GM12878 (cell line): ENCODE data around the gene STAT5B. TPM values are rescaled to one million over a fixed set of nuclear protein-coding genes. Genes with fewer than 3 reads are reported as not detected.

ENCODE experiments used
- CBFB ChIP-seq: IDR thresholded peaks from 2 replicates; pipeline ENCODE4 v1.6.1; 2016; ENCODE audit warnings: antibody characterized with exemption, low read depth
- KAT2A ChIP-seq: conservative IDR thresholded peaks from 2 replicates; pipeline ENCODE4 v1.6.1; 2011; ENCODE audit warnings: low read depth, low read length; ENCODE audit not compliant: control insufficient read depth
- MYB ChIP-seq: fragments of 150-350 bp; IDR thresholded peaks from 2 replicates; pipeline ENCODE4 v1.6.1; 2014; ENCODE audit warnings: mild to moderate bottlenecking, low read depth, low read length, borderline replicate concordance
- MYC ChIP-seq: IDR thresholded peaks from 2 replicates; pipeline ENCODE4 v1.6.1; 2011; ENCODE audit warnings: mild to moderate bottlenecking, low read length, moderate library complexity, inconsistent platforms; ENCODE audit not compliant: insufficient read depth, insufficient replicate concordance, insufficient read length, severe bottlenecking
- NFIC ChIP-seq: IDR thresholded peaks from 2 replicates; pipeline ENCODE4 v1.6.1; 2012; ENCODE audit warnings: low read depth, mild to moderate bottlenecking, inconsistent platforms, low read length, moderate library complexity
- polyA plus RNA-seq, 11 experiments: library from polyadenylated mRNA; depleted of rRNA in 4 of 11; unstranded in 6 of 11; stranded (reverse) in 5 of 11; fragments of >200 nt; fragmentation: Nextera tagmentation in 4 of 11; fragmentation: Illumina TruSeq in 1 of 11; extraction: Ambion mirVana in 4 of 11; extraction: Trizol in 1 of 11; gene quantifications; 1 replicate in 1 of 11; 2 replicates in 10 of 11; pipeline versions ENCODE4 v1.2.1 to v1.2.3, GENCODE V29; 2011 to 2016; ENCODE audit warnings: inconsistent platforms in 2 of 11, missing spikeins in 2 of 11, low read depth in 1 of 11
- total RNA-seq, 4 experiments: library from RNA; depleted of rRNA in 3 of 4; stranded (reverse); fragments of >200 nt in 3 of 4; fragmentation: Illumina TruSeq in 1 of 4; extraction: Trizol in 1 of 4; gene quantifications; 2 replicates each; pipeline versions ENCODE4 v1.2.1 to v1.2.3, GENCODE V29; 2013 to 2021
- TF ChIP-seq, protein P1 (sequence below), 3 experiments: IDR thresholded peaks in 2 of 3; conservative IDR thresholded peaks in 1 of 3; 2 replicates each; pipeline ENCODE4 v1.5.1; 2011; ENCODE audit warnings: low read depth in 3 of 3, low read length in 3 of 3, mild to moderate bottlenecking in 3 of 3, control low read depth in 2 of 3, moderate library complexity in 2 of 3, inconsistent platforms in 1 of 3, mixed read lengths in 1 of 3; ENCODE audit not compliant: control insufficient read depth in 2 of 3, insufficient read depth in 1 of 3; ENCODE audit errors: extremely low read depth in 1 of 3
- TF ChIP-seq, protein P2 (sequence below): IDR thresholded peaks from 2 replicates; pipeline ENCODE4 v1.6.1; 2012; ENCODE audit warnings: low read length, inconsistent platforms
- TF ChIP-seq, protein P3 (sequence below): fragments of 450-650 bp; IDR thresholded peaks from 2 replicates; pipeline ENCODE4 v1.6.1; 2017; ENCODE audit warnings: mild to moderate bottlenecking, moderate library complexity

Gene STAT5B
- total and polyA plus RNA-seq, 10 of the 15 experiments (the other 5 are each of a cell fraction or from before 2014, with no cell fraction given): 11.0 to 69.6 (median 46.7) TPM

DNA sequence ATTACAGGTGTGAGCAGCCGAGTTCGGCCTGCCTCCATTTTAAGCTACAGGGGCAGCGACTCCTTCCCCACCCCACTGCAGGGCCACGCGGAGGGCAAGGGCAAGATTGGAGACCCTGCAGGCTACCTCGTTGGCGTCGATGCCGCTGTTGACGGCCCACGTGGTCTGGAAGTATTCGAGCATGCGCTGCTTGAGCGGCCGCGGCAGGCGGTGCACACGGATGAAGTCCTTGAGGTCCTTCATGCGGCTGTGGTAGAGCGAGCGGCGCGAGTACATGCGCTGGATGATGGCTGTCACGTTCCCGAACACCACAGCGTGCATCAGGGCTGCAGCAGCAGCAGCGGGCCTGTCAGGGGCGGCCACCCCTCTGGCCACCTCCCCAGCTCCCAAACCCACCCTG is 106.8 kb downstream of the STAT5B start (continued):
- TF ChIP-seq, protein P1, sequence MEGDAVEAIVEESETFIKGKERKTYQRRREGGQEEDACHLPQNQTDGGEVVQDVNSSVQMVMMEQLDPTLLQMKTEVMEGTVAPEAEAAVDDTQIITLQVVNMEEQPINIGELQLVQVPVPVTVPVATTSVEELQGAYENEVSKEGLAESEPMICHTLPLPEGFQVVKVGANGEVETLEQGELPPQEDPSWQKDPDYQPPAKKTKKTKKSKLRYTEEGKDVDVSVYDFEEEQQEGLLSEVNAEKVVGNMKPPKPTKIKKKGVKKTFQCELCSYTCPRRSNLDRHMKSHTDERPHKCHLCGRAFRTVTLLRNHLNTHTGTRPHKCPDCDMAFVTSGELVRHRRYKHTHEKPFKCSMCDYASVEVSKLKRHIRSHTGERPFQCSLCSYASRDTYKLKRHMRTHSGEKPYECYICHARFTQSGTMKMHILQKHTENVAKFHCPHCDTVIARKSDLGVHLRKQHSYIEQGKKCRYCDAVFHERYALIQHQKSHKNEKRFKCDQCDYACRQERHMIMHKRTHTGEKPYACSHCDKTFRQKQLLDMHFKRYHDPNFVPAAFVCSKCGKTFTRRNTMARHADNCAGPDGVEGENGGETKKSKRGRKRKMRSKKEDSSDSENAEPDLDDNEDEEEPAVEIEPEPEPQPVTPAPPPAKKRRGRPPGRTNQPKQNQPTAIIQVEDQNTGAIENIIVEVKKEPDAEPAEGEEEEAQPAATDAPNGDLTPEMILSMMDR (IDR thresholded peaks at IDR 0.05 in 2 of 3, conservative IDR thresholded peaks at IDR 0.05 in 1 of 3; ENCODE audit: control insufficient read depth in 2 of 3, extremely low read depth in 1 of 3, insufficient read depth in 1 of 3, low read depth in 3 of 3, low read length in 3 of 3): no peak
- TF ChIP-seq MYB (no peak), MYC (no peak), KAT2A (no peak), NFIC (no peak), CBFB (no peak)
- TF ChIP-seq, protein P2, sequence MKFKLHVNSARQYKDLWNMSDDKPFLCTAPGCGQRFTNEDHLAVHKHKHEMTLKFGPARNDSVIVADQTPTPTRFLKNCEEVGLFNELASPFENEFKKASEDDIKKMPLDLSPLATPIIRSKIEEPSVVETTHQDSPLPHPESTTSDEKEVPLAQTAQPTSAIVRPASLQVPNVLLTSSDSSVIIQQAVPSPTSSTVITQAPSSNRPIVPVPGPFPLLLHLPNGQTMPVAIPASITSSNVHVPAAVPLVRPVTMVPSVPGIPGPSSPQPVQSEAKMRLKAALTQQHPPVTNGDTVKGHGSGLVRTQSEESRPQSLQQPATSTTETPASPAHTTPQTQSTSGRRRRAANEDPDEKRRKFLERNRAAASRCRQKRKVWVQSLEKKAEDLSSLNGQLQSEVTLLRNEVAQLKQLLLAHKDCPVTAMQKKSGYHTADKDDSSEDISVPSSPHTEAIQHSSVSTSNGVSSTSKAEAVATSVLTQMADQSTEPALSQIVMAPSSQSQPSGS: no peak
- TF ChIP-seq, protein P3, sequence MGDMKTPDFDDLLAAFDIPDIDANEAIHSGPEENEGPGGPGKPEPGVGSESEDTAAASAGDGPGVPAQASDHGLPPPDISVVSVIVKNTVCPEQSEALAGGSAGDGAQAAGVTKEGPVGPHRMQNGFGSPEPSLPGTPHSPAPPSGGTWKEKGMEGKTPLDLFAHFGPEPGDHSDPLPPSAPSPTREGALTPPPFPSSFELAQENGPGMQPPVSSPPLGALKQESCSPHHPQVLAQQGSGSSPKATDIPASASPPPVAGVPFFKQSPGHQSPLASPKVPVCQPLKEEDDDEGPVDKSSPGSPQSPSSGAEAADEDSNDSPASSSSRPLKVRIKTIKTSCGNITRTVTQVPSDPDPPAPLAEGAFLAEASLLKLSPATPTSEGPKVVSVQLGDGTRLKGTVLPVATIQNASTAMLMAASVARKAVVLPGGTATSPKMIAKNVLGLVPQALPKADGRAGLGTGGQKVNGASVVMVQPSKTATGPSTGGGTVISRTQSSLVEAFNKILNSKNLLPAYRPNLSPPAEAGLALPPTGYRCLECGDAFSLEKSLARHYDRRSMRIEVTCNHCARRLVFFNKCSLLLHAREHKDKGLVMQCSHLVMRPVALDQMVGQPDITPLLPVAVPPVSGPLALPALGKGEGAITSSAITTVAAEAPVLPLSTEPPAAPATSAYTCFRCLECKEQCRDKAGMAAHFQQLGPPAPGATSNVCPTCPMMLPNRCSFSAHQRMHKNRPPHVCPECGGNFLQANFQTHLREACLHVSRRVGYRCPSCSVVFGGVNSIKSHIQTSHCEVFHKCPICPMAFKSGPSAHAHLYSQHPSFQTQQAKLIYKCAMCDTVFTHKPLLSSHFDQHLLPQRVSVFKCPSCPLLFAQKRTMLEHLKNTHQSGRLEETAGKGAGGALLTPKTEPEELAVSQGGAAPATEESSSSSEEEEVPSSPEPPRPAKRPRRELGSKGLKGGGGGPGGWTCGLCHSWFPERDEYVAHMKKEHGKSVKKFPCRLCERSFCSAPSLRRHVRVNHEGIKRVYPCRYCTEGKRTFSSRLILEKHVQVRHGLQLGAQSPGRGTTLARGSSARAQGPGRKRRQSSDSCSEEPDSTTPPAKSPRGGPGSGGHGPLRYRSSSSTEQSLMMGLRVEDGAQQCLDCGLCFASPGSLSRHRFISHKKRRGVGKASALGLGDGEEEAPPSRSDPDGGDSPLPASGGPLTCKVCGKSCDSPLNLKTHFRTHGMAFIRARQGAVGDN: no peak
